HepG2 (cell line): ENCODE results near the gene PTGIR. TPM values are rescaled to one million over a fixed set of nuclear protein-coding genes. Genes with fewer than 3 reads are reported as not detected.

ENCODE experiments used
- BRF2 ChIP-seq: sonication (generic); formaldehyde crosslinking; IDR thresholded peaks from 2 replicates; pipeline ENCODE4 v1.8.1; 2022; ENCODE audit warnings: mild to moderate bottlenecking, missing genetic modification reagents
- GATAD1 ChIP-seq: IDR thresholded peaks from 2 replicates; pipeline ENCODE4 v1.6.1; 2016; ENCODE audit warnings: missing genetic modification reagents, missing compliant biosample characterization
- GFI1 ChIP-seq: sonication (generic); formaldehyde crosslinking; IDR thresholded peaks from 2 replicates; pipeline ENCODE4 v1.5.0; 2020; ENCODE audit warnings: missing genetic modification reagents, mild to moderate bottlenecking, borderline replicate concordance
- JDP2 ChIP-seq: sonication (generic); formaldehyde crosslinking; IDR thresholded peaks from 2 replicates; pipeline ENCODE4 v1.8.1; 2022; ENCODE audit warnings: missing genetic modification reagents, borderline replicate concordance
- KLF16 ChIP-seq, 2 experiments: sonication (generic) in 1 of 2; formaldehyde crosslinking in 1 of 2; IDR thresholded peaks; 2 replicates each; pipeline versions ENCODE4 v1.6.1 to v1.8.0; 2016 to 2023; ENCODE audit warnings: missing genetic modification reagents in 2 of 2, missing compliant biosample characterization in 1 of 2
- NFE2 ChIP-seq: sonication (generic); formaldehyde crosslinking; IDR thresholded peaks from 2 replicates; pipeline ENCODE4 v1.4.0; 2020; ENCODE audit warnings: missing genetic modification reagents
- NRL ChIP-seq: sonication (generic); formaldehyde crosslinking; IDR thresholded peaks from 2 replicates; pipeline ENCODE4 v1.5.0; 2020; ENCODE audit warnings: missing genetic modification reagents, mild to moderate bottlenecking, moderate library complexity, borderline replicate concordance
- PBX2 ChIP-seq: IDR thresholded peaks from 2 replicates; pipeline ENCODE4 v1.6.1; 2016; ENCODE audit warnings: control low read depth
- SOX6 ChIP-seq, 2 experiments: fragments of 450-650 bp in 1 of 2; sonication (generic) in 1 of 2; formaldehyde crosslinking in 1 of 2; IDR thresholded peaks; 2 replicates each; pipeline versions ENCODE4 v1.4.0 to v1.6.1; 2017 to 2020; ENCODE audit warnings: antibody characterized with exemption in 1 of 2, mild to moderate bottlenecking in 1 of 2, missing genetic modification reagents in 1 of 2
- ZBTB3 ChIP-seq: sonication (generic); formaldehyde crosslinking; IDR thresholded peaks from 2 replicates; pipeline ENCODE4 v1.4.0; 2020; ENCODE audit warnings: low read depth, mild to moderate bottlenecking, moderate library complexity, missing genetic modification reagents, borderline replicate concordance
- ZKSCAN8 ChIP-seq: IDR thresholded peaks from 2 replicates; pipeline ENCODE4 v1.6.1; 2016; ENCODE audit warnings: borderline replicate concordance, missing genetic modification reagents, missing compliant biosample characterization
- ZNF12 ChIP-seq: sonication (generic); formaldehyde crosslinking; IDR thresholded peaks from 2 replicates; pipeline ENCODE4 v1.5.0; 2020; ENCODE audit warnings: missing genetic modification reagents
- ZNF256 ChIP-seq: sonication (generic); formaldehyde crosslinking; conservative IDR thresholded peaks from 2 replicates; pipeline ENCODE4 v1.4.0; 2020; ENCODE audit warnings: missing genetic modification reagents
- ZNF275 ChIP-seq: sonication (generic); formaldehyde crosslinking; IDR thresholded peaks from 2 replicates; pipeline ENCODE4 v1.8.0; 2022; ENCODE audit warnings: missing genetic modification reagents, mild to moderate bottlenecking, inconsistent platforms, borderline replicate concordance
- ZNF672 ChIP-seq: sonication (generic); formaldehyde crosslinking; IDR thresholded peaks from 2 replicates; pipeline ENCODE4 v1.8.1; 2022; ENCODE audit warnings: missing genetic modification reagents
- polyA plus RNA-seq, 8 experiments: library from polyadenylated mRNA; depleted of rRNA in 3 of 8; stranded (reverse) in 7 of 8; unstranded in 1 of 8; fragments of >200 nt; fragmentation: Illumina TruSeq in 4 of 8; extraction: Trizol in 4 of 8; gene quantifications; 2 replicates each; pipeline versions ENCODE4 v1.2.1 to v1.2.3, GENCODE V29; 2011 to 2016; ENCODE audit warnings: low read depth in 4 of 8, missing spikeins in 1 of 8, mixed read lengths in 1 of 8; ENCODE audit not compliant: insufficient read depth in 1 of 8
- total RNA-seq, 5 experiments: library from RNA; depleted of rRNA; stranded (reverse); fragments of >200 nt; fragmentation: Illumina TruSeq; extraction: Trizol; gene quantifications; 2 replicates each; pipeline ENCODE4 v1.2.3, GENCODE V29; 2016; ENCODE audit warnings: low read depth in 1 of 5
- TF ChIP-seq, protein P1 (sequence below): sonication (generic); formaldehyde crosslinking; IDR thresholded peaks from 2 replicates; pipeline ENCODE4 v1.9.0; 2022; ENCODE audit warnings: missing genetic modification reagents, mild to moderate bottlenecking, borderline replicate concordance
- TF ChIP-seq, protein P2 (sequence below): sonication (generic); formaldehyde crosslinking; IDR thresholded peaks from 2 replicates; pipeline ENCODE4 v1.8.0; 2022; ENCODE audit warnings: mild to moderate bottlenecking, missing genetic modification reagents, moderate library complexity
- TF ChIP-seq, protein P3 (sequence below): sonication (generic); formaldehyde crosslinking; IDR thresholded peaks from 2 replicates; pipeline ENCODE4 v1.5.0; 2020; ENCODE audit warnings: missing genetic modification reagents

PTGIR gene
- total and polyA plus RNA-seq, 2 of the 13 experiments (the other 11 are each of a cell fraction or from before 2014, with no cell fraction given): not detected

GRCh38 chr19:46600384-46601317 is 24.2 kb downstream of the PTGIR start (continued):
- TF ChIP-seq PBX2: no peak
- TF ChIP-seq ZNF256 (CRISPR knock-in tag): 0 out of 2 replicates have a peak, but pooled peaks have one; percentile 22
- TF ChIP-seq ZKSCAN8: peak; percentile 100
- TF ChIP-seq, protein P1, sequence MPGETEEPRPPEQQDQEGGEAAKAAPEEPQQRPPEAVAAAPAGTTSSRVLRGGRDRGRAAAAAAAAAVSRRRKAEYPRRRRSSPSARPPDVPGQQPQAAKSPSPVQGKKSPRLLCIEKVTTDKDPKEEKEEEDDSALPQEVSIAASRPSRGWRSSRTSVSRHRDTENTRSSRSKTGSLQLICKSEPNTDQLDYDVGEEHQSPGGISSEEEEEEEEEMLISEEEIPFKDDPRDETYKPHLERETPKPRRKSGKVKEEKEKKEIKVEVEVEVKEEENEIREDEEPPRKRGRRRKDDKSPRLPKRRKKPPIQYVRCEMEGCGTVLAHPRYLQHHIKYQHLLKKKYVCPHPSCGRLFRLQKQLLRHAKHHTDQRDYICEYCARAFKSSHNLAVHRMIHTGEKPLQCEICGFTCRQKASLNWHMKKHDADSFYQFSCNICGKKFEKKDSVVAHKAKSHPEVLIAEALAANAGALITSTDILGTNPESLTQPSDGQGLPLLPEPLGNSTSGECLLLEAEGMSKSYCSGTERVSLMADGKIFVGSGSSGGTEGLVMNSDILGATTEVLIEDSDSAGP (CRISPR knock-in tag): peak; percentile 90
- no peak for TF ChIP-seq ZNF672 (CRISPR knock-in tag)
- TF ChIP-seq, protein P2, sequence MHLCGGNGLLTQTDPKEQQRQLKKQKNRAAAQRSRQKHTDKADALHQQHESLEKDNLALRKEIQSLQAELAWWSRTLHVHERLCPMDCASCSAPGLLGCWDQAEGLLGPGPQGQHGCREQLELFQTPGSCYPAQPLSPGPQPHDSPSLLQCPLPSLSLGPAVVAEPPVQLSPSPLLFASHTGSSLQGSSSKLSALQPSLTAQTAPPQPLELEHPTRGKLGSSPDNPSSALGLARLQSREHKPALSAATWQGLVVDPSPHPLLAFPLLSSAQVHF: no peak
- TF ChIP-seq NRL: peak; percentile 55; the same call in 1 of the 2 replicates
- TF ChIP-seq GATAD1 (CRISPR knock-in tag): peak; percentile 81; the same call in 1 of the 2 replicates
- no peak for TF ChIP-seq ZNF275 (CRISPR knock-in tag)
- TF ChIP-seq ZBTB3: no peak; the same call in 1 of the 2 replicates
- TF ChIP-seq, protein P3, sequence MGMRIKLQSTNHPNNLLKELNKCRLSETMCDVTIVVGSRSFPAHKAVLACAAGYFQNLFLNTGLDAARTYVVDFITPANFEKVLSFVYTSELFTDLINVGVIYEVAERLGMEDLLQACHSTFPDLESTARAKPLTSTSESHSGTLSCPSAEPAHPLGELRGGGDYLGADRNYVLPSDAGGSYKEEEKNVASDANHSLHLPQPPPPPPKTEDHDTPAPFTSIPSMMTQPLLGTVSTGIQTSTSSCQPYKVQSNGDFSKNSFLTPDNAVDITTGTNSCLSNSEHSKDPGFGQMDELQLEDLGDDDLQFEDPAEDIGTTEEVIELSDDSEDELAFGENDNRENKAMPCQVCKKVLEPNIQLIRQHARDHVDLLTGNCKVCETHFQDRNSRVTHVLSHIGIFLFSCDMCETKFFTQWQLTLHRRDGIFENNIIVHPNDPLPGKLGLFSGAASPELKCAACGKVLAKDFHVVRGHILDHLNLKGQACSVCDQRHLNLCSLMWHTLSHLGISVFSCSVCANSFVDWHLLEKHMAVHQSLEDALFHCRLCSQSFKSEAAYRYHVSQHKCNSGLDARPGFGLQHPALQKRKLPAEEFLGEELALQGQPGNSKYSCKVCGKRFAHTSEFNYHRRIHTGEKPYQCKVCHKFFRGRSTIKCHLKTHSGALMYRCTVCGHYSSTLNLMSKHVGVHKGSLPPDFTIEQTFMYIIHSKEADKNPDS (CRISPR knock-in tag): 0 out of 2 replicates have a peak, but pooled peaks have one; percentile 51
- TF ChIP-seq SOX6 (IDR thresholded peaks at IDR 0.05): no peak
- TF ChIP-seq SOX6 (CRISPR knock-in tag; IDR thresholded peaks at IDR 0.05): peak; percentile 45; the same call in 1 of the 2 replicates
- TF ChIP-seq BRF2: no peak
- TF ChIP-seq ZNF12: no peak
- no peak for TF ChIP-seq NFE2 (CRISPR knock-in tag)
- TF ChIP-seq GFI1: peak; percentile 72; the same call in 1 of the 2 replicates
- TF ChIP-seq JDP2 (CRISPR knock-in tag): no peak
- TF ChIP-seq KLF16 (CRISPR knock-in tag; IDR thresholded peaks at IDR 0.05): peak in 1 of 2 experiments; percentile 92; a peak in 2 of 4 replicates
